Large intestine (tissue), 12 donors: ENCODE data around the gene OR1D2. TPM values are rescaled to one million over a fixed set of nuclear protein-coding genes. Genes with fewer than 3 reads are reported as not detected.
"Not testable (repeated sequence)": the region's sequence is repeated elsewhere in the genome, so short reads cannot be mapped to it uniquely, and the experiment has no call there.

ENCODE experiments used
- DNase-seq, 2 donors: peaks; one replicate each; pipeline versions ENCODE4 v3.0.0 to v3.0.0-alpha.2; 2013
- H3K27ac ChIP-seq: one replicate; pipeline ENCODE4 v1.5.1; 2013; ENCODE audit warnings: low read length
- H3K27me3 ChIP-seq: 2 replicates; pipeline ENCODE4 v1.6.1; 2013; ENCODE audit warnings: low read length; ENCODE audit not compliant: control insufficient read depth, insufficient read depth
- H3K36me3 ChIP-seq: 2 replicates; pipeline ENCODE4 v1.6.1; 2013; ENCODE audit warnings: low read length; ENCODE audit not compliant: control insufficient read depth, insufficient read depth
- H3K4me1 ChIP-seq: one replicate; pipeline ENCODE4 v1.6.1; 2013; ENCODE audit warnings: low read length; ENCODE audit not compliant: control insufficient read depth, insufficient read depth
- H3K4me3 ChIP-seq: one replicate; pipeline ENCODE4 v1.5.1; 2013; ENCODE audit warnings: low read length
- H3K9me3 ChIP-seq: one replicate; pipeline ENCODE4 v1.6.1; 2013; ENCODE audit warnings: mild to moderate bottlenecking, low read depth, low read length, moderate library complexity; ENCODE audit not compliant: control insufficient read depth
- WGBS: methylation state at CpG from one replicate; pipeline ENCODE4 v1.1.5; 2013; ENCODE audit warnings: low lambda C conversion rate; ENCODE audit not compliant: insufficient coverage; 5-methylcytosine and 5-hydroxymethylcytosine counted together
- long read RNA-seq, 11 donors: transcript quantifications; one replicate each; lab custom pipeline, GENCODE V29; 2026
- polyA plus RNA-seq: library from polyadenylated mRNA; unstranded; fragments of 120-200 nt; gene quantifications from one replicate; pipeline ENCODE4 v1.2.1, GENCODE V29; 2013

Gene OR1D2
- not detected for polyA plus RNA-seq
- long read RNA-seq, donor 1, result 0 reads
- long read RNA-seq, donor 2, result 0 reads
- long read RNA-seq, donor 3, result 0 reads
- long read RNA-seq, donor 4, result 0 reads
- long read RNA-seq, donor 5, result 0 reads
- long read RNA-seq, donor 6, result 0 reads
- long read RNA-seq, donor 7, result 0 reads
- long read RNA-seq, donor 8, result 0 reads
- long read RNA-seq, donor 9, result 0 reads
- long read RNA-seq, donor 10, result 0 reads
- long read RNA-seq, donor 11, result 0 reads

- Histone ChIP-seq H3K27ac (no peak within 1 kb of the TSS), H3K4me3 (no peak within 1 kb of the TSS)
Measured at GRCh38 chr17:3104322-3104721, at the start of gene OR1D2. Gene OR1D2 (minus strand): TSS chr17:3104422. CDS start chr17:3092996, 11,426 bp downstream.

GRCh38 chr17:3137494-3137893 is 33.3 kb upstream of the OR1D2 start:
- not testable (repeated sequence) for H3K9me3 ChIP-seq, H3K36me3 ChIP-seq, H3K4me1 ChIP-seq, H3K27me3 ChIP-seq, DNase-seq, H3K27ac ChIP-seq, H3K4me3 ChIP-seq
- no CpG with 5 or more reads among the region's 3 CpGs for WGBS

More at GRCh38 chr17:3104322-3104721, at the start of gene OR1D2:
- no peak for DNase-seq
- Histone ChIP-seq H3K36me3 (no peaks in the 10 kb centered on the region), H3K27me3 (no peaks in the 10 kb centered on the region), H3K4me1 (no peaks in the 10 kb centered on the region), H3K9me3 (no peaks in the 10 kb centered on the region)
- WGBS, result no CpG with 5 or more reads among the region's 3 CpGs

GRCh38 chr17:3127451-3127850 is 23.2 kb upstream of the OR1D2 start, which contains the start of gene OR1G1:
Gene OR1G1 (minus strand): TSS chr17:3127551. CDS start chr17:3127551, 0 bp downstream.
- H3K4me1 ChIP-seq, result no peaks in the 10 kb centered on the region
- no peaks in the 10 kb centered on the region for H3K27me3 ChIP-seq
- DNase-seq, result no peak
- no peak within 1 kb of the TSS for H3K27ac ChIP-seq
- no peaks in the 10 kb centered on the region for H3K36me3 ChIP-seq
- H3K9me3 ChIP-seq, result no peaks in the 10 kb centered on the region
- H3K4me3 ChIP-seq, result no peak within 1 kb of the TSS
- no CpG with 5 or more reads among the region's 2 CpGs for WGBS

- not testable (repeated sequence) for H3K9me3 ChIP-seq, H3K4me3 ChIP-seq, DNase-seq, H3K36me3 ChIP-seq, H3K27ac ChIP-seq, H3K27me3 ChIP-seq, H3K4me1 ChIP-seq
- no CpG with 5 or more reads among the region's 4 CpGs for WGBS
Measured at GRCh38 chr17:3073850-3074249, 30.4 kb downstream of the OR1D2 start.

- no CpG with 5 or more reads among the region's 1 CpG for WGBS
Measured at GRCh38 chr17:3065192-3065591, 39.0 kb downstream of the OR1D2 start.

GRCh38 chr17:3063507-3063906 is 40.7 kb downstream of the OR1D2 start, which contains the start of gene OR1D5:
Gene OR1D5 (minus strand): TSS chr17:3063607. CDS start chr17:3063607, 0 bp downstream.
- H3K27me3 ChIP-seq, H3K27ac ChIP-seq, H3K9me3 ChIP-seq, H3K4me3 ChIP-seq, DNase-seq, H3K4me1 ChIP-seq, H3K36me3 ChIP-seq: not testable (repeated sequence)
- WGBS, result no CpG with 5 or more reads among the region's 2 CpGs

More at GRCh38 chr17:3065192-3065591, 39.0 kb downstream of the OR1D2 start:
- not testable (repeated sequence) for H3K36me3 ChIP-seq, H3K9me3 ChIP-seq, H3K27me3 ChIP-seq, H3K4me3 ChIP-seq, H3K27ac ChIP-seq, DNase-seq, H3K4me1 ChIP-seq

GRCh38 chr17:3062824-3063377 is 41.3 kb downstream of the OR1D2 start:
- H3K4me3 ChIP-seq, H3K36me3 ChIP-seq, DNase-seq, H3K27me3 ChIP-seq, H3K4me1 ChIP-seq, H3K9me3 ChIP-seq, H3K27ac ChIP-seq: not testable (repeated sequence)
- no CpG with 5 or more reads among the region's 8 CpGs for WGBS

GRCh38 chr17:3054868-3055267 is 49.4 kb downstream of the OR1D2 start:
- H3K4me3 ChIP-seq, H3K4me1 ChIP-seq, DNase-seq, H3K27ac ChIP-seq, H3K9me3 ChIP-seq, H3K36me3 ChIP-seq, H3K27me3 ChIP-seq: not testable (repeated sequence)
- WGBS, result no CpG with 5 or more reads among the region's 2 CpGs

- no peak for DNase-seq
- H3K4me3 ChIP-seq, result peak overlapping the region; percentile 65
Measured at GRCh38 chr17:3049705-3050295, 54.4 kb downstream of the OR1D2 start.

GRCh38 chr17:3048727-3049471 is 55.3 kb downstream of the OR1D2 start:
- Histone ChIP-seq H3K27ac (peak overlapping the region; percentile 36), H3K36me3 (no peaks in the 10 kb centered on the region), H3K4me1 (peaks cover 3% of the 10 kb centered on the region), H3K4me3 (peak overlapping the region; percentile 65), H3K27me3 (no peaks in the 10 kb centered on the region), H3K9me3 (peaks cover 2% of the 10 kb centered on the region)
- DNase-seq, result peak; percentile 97 to 98
- WGBS, result no CpG with 5 or more reads among the region's 50 CpGs

More at GRCh38 chr17:3049705-3050295, 54.4 kb downstream of the OR1D2 start:
- H3K27ac ChIP-seq, result no peak overlapping the region
- WGBS, result 100% methylated on average over 1 of the region's 8 CpGs
- no peaks in the 10 kb centered on the region for H3K9me3 ChIP-seq
- H3K36me3 ChIP-seq, result no peaks in the 10 kb centered on the region
- H3K27me3 ChIP-seq, result no peaks in the 10 kb centered on the region
- peaks cover 3% of the 10 kb centered on the region for H3K4me1 ChIP-seq
